ENCODE measurements around the gene ABAT.

DNA sequence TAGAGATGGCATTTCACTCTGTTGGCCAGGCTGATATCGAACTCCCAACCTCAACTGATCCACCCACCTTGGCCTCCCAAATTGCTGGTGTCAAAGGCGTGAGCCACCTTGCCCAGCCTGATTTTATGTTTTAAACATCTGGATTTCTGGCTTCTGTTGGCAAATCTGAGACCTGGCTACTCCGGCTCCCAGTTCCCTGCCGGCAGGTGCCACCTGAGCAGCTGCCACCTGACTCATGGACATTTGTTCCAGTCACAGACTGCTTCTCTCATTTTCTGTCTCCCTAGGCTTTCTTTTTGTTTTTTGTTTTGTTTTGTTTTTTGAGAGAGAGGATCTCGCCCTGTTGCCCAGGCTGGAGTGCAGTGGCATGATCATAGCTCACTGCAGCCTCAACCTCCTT lies 132.8 kb downstream of the ABAT start:
- no peak for TF ChIP-seq CTCF (conservative IDR thresholded peaks at IDR 0.05; ENCODE audit: low read depth, low read length)
- no peak for TF ChIP-seq EZH2 (IDR thresholded peaks at IDR 0.05; ENCODE audit: borderline replicate concordance, low read depth, low read length, poor library complexity, severe bottlenecking)
